ENCODE measurements around the gene OR1F1.

GRCh38 chr16:3173892-3174617 is 13.9 kb upstream of the OR1F1 start:
- no peak for TF ChIP-seq GTF2F1 (IDR thresholded peaks at IDR 0.05; ENCODE audit: borderline replicate concordance, low read depth, low read length)
- TF ChIP-seq TCF12 (IDR thresholded peaks at IDR 0.05; ENCODE audit: low read depth, low read length) = no peak
- no peak for TF ChIP-seq ATF2 (IDR thresholded peaks at IDR 0.05; ENCODE audit: low read length)
